Cerebellar cortex (tissue), 1 donor: Measurements from ENCODE around the gene SRP14.
"Not testable (repeated sequence)": the region's sequence is repeated elsewhere in the genome, so short reads cannot be mapped to it uniquely, and the experiment has no call there.

Experiments used
- DNase-seq: peaks from one replicate; pipeline ENCODE4 v3.0.0-alpha.2; 2015; ENCODE audit warnings: low spot score

The SRP14 gene

GRCh38 chr15:40038638-40039543 lies at the start of gene SRP14:
Gene SRP14 (minus strand): TSS chr15:40039181. CDS start chr15:40039116, 65 bp downstream.
- DNase-seq: peak; percentile 97

- no peak for DNase-seq
Measured at GRCh38 chr15:40087991-40088928, 49.3 kb upstream of the SRP14 start.

- no peak for DNase-seq
Measured at GRCh38 chr15:40087068-40087810, 48.3 kb upstream of the SRP14 start.

GRCh38 chr15:40085266-40085665 lies 46.3 kb upstream of the SRP14 start:
- no peak for DNase-seq

- no peak for DNase-seq
Measured at GRCh38 chr15:40084650-40085049, 45.7 kb upstream of the SRP14 start.

GRCh38 chr15:40082195-40082883 lies 43.4 kb upstream of the SRP14 start:
- DNase-seq: no peak

- DNase-seq: peak; percentile 57
Measured at GRCh38 chr15:40081691-40082194, 42.8 kb upstream of the SRP14 start.

GRCh38 chr15:40080847-40081246 lies 41.9 kb upstream of the SRP14 start:
- DNase-seq: no peak

- DNase-seq: no peak
Measured at GRCh38 chr15:40080104-40080503, 41.1 kb upstream of the SRP14 start.

- DNase-seq: no peak
Measured at GRCh38 chr15:40079456-40079855, 40.5 kb upstream of the SRP14 start.

GRCh38 chr15:40075298-40076044 lies 36.5 kb upstream of the SRP14 start:
- DNase-seq: no peak

- not testable (repeated sequence) for DNase-seq
Measured at GRCh38 chr15:40074656-40075055, 35.7 kb upstream of the SRP14 start.

- DNase-seq: not testable (repeated sequence)
Measured at GRCh38 chr15:40073716-40074490, 34.9 kb upstream of the SRP14 start.

GRCh38 chr15:40072216-40072990 lies 33.4 kb upstream of the SRP14 start:
- DNase-seq: no peak

- DNase-seq: no peak
Measured at GRCh38 chr15:40070608-40071218, 31.7 kb upstream of the SRP14 start.

- DNase-seq: no peak
Measured at GRCh38 chr15:40070166-40070557, 31.2 kb upstream of the SRP14 start.

- peak; percentile 63 for DNase-seq
Measured at GRCh38 chr15:40069178-40070165, 30.5 kb upstream of the SRP14 start.
